GM04503 (cell line): ENCODE measurements around the gene MAML2.
A peak's percentile ranks its signal among the peaks of the same experiment; 100 is the strongest.

ENCODE experiments used
- DNase-seq: peaks from one replicate; pipeline ENCODE4 v3.0.0-alpha.2; 2012; ENCODE audit warnings: low read depth

Gene MAML2

GRCh38 chr11:96318399-96318798, 24.6 kb downstream of the MAML2 start:
- no peak for DNase-seq

GRCh38 chr11:96317985-96318384, 25.0 kb downstream of the MAML2 start:
- DNase-seq, result no peak

GRCh38 chr11:96317571-96317970, 25.4 kb downstream of the MAML2 start:
- DNase-seq, result no peak

- no peak for DNase-seq
These were observed 26.1 kb downstream of the MAML2 start for GRCh38 chr11:96316869-96317268.

DNA sequence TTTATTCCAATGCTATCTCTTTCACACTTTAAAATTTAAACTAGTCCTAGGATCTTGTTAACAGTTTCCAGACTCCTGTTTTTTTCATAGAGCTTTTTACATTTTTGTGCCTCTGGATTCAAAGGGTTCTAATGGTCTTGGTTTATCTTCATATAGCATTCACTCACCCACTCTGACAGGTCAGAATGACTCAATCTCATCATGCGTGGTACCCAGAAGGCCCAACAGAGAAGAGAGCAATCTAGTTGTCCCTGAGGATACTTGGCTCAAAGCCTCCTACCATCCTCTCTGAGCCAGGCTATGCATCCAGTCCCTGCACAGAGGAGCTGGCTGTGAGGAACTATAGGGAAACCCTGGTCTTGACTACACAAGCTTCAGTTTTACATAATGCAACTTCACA, 27.5 kb downstream of the MAML2 start:
- DNase-seq, result no peak

- DNase-seq, result peak; percentile 33
These were observed 28.5 kb downstream of the MAML2 start for GRCh38 chr11:96314326-96315020.

DNA sequence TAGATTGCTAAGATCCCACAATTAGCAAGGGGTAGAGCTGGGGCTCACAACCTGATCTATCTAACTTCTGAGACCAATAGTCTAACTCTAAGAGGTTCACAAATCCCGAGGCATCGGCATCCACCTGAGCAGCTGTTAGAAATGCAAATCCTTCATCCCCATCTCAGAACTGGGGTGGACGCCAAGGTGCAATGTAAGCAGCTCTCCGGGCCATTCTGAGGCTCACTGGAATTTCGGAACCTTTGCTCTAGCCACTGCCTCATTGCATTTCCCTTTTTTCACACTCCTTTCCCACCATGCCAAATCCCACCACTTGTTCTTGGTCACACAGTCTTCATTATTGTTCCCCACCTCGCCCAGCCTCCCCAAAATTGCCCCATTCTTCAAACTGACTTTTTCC, 29.8 kb downstream of the MAML2 start:
- DNase-seq, result no peak

- peak; percentile 57 for DNase-seq
These were observed 31.9 kb downstream of the MAML2 start for GRCh38 chr11:96311120-96311568.

DNA sequence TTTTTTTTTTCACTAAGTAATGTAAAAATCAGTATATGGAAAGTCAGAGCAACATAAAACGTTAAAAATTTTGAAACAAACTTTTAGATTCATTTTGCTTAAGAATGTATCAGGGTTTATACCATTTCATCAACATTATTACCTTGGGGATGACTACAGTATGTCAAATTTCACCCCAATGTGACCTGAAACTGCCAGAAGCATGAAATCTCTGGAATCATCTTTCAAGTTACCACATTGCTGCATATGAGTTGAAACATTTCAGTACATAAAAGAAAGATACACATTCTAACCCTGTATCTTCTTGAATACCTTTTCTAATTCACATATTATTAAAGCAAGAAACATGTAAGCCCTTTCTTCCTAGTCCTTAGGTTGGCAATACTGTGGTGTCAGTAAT, 32.8 kb downstream of the MAML2 start:
- DNase-seq, result no peak

- no peak for DNase-seq
These were observed 33.4 kb downstream of the MAML2 start for GRCh38 chr11:96309643-96310017.

GRCh38 chr11:96309016-96309642, 33.9 kb downstream of the MAML2 start:
- DNase-seq, result no peak

DNA sequence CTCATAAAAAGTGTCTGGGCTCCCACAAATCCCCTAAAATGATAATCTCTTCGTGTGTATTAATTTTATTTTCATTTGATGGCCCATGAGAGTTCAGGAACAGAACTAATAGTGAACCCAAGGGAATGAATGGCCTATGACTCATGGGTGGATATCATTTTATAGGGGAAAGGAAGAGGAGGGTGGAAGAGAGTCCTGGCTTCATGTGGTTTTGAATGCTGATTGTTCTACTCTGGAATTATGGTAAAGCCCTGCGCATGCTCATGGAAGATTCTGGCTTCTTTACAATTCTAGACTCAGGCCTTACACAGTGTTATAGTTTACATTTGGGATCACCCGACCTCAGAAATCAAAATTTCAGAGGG, 35.2 kb downstream of the MAML2 start:
- DNase-seq, result peak; percentile 71

DNA sequence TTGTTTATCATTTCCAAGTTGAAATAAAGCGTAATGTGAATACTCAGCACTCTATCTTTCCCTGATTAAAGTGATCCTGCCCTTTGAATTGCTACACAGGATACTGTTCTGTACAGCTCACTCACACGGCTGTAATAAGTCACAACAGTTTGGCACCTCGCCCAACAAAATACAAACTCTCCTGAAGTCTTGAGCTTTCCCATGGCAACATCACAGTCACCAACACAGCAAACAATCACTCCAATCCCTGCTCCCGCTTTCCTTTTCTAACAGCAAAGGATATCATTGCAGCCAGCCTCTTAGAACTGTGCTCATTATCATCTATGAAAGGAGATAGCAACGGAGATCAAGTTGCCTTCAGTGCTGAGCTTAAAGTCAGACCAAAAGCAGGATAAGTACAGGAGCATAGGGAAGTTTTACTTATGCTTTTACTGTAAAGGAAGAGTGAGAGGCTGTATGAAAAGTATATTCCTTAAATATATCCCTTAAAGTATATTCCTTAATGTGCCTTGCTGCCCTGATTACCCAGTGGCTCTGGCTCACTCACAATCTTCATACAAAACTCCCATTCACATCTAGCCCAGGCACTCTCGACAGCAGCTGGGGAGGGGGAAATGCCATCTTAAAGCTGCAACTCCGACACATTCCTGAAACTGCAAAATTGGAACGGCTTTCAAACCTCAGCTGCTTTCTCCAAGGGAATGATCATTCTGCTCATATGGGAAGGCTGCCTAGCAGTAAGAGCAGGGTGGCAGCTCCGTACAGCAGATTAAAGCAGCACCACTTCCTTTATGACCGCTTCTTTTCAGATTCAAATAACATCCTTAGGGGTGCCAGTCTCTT, 35.8 kb downstream of the MAML2 start:
- DNase-seq, result peak; percentile 98

- DNase-seq, result no peak
These were observed 36.4 kb downstream of the MAML2 start for GRCh38 chr11:96306600-96306932.

- DNase-seq, result no peak
These were observed 36.9 kb downstream of the MAML2 start for GRCh38 chr11:96306071-96306470.

DNA sequence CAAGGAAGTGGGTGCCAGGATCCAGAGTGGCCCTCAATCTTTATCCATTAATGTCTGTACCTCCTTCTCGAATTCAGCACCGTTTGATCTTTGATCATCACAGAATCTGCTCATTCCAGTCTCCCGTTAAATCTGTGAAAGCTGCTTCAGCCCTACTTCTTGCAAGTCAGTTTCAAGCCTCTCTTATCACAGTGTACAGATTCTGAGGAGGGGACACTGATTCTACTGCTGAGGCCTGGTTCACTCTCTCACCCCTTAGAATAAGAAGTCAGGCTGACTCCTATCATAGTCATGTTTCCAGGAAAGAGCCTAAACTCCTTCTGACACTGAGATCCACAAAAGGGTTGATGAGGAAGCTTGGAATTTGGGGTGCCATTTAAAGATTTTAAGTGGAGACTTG, 39.0 kb downstream of the MAML2 start:
- no peak for DNase-seq

- DNase-seq, result no peak
These were observed 39.9 kb downstream of the MAML2 start for GRCh38 chr11:96303064-96303463.

- no peak for DNase-seq
These were observed 41.2 kb downstream of the MAML2 start for GRCh38 chr11:96301818-96302217.

DNA sequence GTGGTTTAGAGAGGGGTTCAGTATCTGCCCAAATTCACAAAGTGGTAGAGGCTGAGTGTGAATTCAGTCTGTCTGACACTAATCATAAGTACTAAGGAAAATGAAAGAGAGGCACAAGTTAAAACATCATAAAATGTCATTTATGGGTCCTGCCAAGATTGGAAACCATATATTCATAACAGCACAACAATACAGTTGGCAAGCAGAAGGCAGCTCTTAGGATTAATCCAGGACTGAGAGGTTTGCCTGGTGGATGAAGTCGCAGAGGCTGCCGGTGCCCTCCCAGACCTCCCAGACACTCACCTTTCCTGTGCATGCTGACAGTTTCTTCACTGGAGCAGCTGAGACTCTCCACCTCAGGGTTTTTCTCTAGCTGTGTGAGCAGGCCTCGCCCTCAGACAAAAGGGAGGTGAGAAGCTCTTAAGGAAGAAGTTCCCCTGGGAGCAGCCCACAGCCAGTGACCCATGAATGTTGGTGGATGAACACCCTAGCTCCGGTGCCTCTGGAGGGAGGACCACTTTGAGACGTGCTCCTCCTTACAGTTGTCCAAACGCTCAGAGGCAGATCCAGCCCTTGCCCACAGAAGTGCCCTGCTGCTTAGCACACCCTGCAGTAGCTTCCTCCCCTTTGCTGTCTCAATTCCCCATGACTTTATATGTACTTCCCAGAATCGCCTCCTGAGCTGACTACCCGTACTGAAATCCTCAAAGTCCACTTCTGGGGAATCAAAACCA, 43.7 kb downstream of the MAML2 start:
- no peak for DNase-seq

DNA sequence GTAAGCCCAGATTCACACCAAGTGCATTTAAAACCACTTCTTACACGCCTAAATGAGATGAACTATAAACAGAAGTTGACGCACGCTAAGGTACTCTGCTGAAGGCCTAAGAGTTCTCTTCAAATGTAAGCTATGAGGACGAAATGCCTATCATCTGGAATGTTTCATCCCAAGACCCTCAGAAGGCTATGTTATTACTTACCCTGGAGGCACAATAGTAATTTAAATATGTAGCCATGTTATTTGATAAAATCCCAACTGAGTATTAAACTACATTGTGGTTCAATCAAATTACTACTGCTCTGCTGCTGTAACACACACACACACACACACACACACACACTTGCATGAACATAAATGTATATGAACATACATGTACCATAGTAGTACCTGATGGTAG, 47.6 kb downstream of the MAML2 start:
- DNase-seq, result no peak

- DNase-seq, result no peak
These were observed 48.7 kb downstream of the MAML2 start for GRCh38 chr11:96294289-96294688.

GRCh38 chr11:96293598-96294021, 49.4 kb downstream of the MAML2 start:
- no peak for DNase-seq

DNA sequence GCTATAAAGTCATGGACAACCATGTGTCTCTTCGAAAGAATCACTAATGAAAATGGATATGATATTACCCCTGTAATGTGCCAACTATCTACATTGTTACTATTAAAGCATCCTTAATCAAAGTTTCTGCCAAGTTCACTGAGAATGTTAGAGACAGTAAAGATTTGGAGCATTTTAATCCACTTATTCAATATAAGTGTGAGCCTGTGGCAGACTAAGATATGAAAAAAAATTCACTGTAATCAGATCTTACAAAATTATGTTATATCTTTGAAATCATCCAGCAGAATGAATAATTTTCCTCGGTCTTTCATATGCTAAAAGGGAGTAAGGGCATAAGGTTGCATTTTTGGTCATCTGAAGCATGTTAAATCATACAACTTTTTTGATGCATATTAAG, 49.9 kb downstream of the MAML2 start:
- DNase-seq, result no peak
